ENCODE measurements around the gene ITSN2.
A peak's percentile ranks its signal among the peaks of the same experiment; 100 is the strongest.

Gene ITSN2

DNA sequence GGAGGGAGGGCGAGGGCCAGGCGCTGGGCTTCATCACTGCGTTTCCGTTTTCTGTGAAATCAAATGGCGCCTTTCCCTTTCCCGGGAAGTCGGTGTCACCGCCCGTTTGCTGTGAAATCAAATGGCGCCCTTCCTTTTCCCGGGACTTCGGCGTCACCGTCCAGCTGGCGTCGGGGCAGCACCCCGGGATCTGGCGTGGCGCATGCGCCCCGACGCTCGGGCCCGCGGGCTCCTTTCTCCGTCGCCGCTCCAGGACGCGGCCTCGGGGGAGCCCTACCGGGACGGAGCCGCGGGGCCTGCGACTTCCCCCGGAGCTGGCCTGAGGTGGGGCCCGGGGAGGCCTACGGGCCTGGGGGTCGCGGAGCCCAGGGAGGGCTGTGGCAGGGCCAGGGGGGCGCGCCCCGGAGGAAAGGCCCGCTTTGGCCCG lies 185.5 kb downstream of the ITSN2 start, which contains the start of gene FAM228A:
Gene FAM228A (plus strand): TSS at position 203 of the 427 bp plus-strand sequence. CDS start 428 bp downstream, outside the sequence.
- DNase-seq: no peak

DNA sequence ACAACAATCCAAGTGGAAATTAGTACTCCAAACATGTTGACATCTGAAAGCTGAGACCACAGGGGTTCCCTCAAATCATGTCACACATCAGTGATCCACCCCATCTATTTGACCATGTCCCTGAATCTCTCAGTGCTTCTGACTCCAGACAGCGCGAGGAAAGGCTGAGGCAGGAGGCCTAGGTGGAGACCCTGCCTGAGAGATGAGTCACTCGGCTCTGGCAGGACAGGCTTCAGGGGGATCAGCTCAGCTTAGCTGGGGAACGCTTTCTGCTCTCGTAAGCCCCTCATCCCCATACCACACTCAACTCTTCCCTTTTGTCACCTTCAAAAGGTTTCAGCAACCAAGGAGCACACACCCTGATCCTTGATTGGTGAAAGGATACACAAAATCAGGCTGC lies 191.3 kb downstream of the ITSN2 start:
- no peak for DNase-seq

DNA sequence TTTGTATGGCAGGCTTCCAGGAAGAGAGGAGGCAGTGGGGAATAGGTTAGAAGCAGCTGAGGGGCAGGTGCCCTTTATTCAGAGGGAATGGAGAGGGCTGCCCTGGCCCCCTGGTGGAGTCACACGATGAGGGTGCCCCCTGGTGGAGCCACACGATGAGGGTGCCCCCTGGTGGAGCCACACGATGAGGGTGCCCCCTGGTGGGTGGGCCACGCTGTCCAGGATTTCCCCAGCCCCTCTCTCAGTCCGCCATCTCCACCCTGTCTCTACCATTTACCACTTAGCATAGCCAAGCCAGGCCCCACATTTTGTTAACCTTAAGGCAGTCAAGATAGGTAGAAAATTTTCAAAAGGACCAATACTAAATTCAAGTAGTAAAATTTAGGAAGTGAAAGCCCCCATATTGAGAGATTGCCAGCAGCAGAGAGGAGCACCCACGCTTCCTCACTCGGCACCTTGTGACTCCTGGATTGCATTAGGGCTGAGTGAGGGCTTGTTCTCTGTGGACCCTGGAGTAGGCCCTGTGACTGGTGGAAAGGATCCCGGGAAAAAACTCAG lies 195.8 kb downstream of the ITSN2 start:
- peak; percentile 41 for DNase-seq

DNA sequence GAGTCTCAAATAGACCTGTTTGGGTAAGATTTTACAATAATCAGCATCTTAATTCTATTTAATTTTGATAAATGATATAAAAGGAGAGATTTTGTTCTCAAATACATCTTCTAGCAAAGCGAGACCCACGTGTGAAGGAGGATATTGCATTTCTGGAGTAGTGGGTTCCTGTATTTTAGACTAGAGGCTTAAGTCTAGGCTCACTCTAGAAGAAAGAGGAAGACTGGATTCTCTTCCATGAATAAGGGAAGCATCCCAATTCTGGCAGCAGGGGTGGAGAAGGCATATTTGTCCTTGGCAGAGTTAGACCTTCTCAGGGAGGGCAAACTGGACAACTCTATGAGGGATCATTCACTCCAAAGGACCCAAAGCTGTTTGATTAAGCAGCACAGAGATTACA lies 196.7 kb downstream of the ITSN2 start:
- DNase-seq: no peak

DNA sequence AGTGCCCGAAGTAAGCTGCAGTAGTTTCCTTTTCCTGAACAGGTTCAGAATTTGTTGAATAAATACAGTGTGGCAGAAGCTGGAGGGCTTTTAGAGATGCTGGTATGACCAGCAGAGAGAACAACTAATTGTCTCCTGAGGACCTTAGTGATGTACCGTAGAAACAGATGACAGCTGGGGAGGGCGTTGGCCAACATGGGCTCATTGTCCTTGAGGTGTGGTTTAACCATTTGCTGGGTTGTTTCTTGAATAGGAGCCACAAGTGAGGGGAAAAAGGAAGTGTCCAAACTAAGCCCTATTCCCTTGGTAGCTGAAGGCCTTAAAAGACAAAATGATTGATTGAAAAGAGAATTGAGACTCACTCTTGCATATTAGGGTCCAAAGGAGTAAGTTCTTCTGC lies 197.2 kb downstream of the ITSN2 start:
- no peak for DNase-seq

DNA sequence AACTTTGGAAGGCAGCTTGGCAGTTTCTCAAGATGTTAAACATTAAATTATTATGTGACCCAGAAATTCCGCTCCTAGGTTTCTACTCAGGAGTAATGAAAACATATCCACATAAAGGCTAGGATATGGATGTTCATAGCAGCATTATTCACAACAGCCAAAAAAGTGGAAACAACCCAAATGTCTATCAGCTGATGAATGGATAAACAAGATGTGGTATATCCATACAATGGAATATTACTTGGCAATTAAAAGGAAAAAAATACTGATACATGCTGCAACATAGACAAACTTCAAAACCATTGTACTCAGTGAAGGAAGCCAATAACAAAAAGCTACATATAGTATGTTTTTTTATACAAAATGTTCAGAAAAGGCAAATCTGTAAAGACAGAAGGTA lies 197.8 kb downstream of the ITSN2 start:
- DNase-seq: no peak

DNA sequence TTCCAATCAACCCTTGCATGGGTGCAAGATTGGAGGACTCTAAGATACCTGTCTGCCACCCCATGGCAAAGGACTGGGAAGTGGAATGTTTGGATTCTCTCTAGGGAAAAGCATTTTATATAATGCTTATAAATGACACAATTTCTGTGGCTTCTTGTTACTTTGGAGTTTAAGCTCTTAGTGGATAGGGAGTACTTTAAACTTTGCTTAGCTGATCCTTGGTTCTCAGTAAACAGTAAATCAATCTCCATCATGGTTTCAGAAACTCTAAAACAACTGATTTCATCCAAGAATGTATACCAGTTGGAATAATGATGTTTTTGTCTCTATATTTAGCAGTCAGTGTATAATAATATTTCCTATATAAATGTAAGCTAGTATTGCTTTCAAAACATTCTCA lies 199.6 kb downstream of the ITSN2 start:
- DNase-seq: no peak

DNA sequence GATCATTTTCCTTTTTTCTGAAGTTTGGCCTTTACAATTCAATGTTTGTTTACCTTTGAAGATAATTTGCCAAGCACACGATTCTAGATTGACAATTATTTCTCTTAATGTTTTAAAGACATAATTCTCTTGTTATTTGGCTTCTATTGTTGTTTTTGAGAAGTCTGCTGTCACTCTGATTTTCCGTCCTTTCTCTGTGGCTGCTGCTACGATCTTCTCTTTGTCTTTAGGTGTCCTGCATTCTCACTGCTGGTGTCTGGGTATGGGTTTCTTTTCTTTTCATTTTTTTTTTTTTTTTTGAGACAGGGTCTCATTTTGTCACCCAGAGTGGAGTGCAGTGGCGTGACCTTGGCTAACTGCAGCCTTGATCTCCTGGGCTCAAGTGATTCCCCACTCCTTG lies 200.6 kb downstream of the ITSN2 start:
- DNase-seq: no peak

DNA sequence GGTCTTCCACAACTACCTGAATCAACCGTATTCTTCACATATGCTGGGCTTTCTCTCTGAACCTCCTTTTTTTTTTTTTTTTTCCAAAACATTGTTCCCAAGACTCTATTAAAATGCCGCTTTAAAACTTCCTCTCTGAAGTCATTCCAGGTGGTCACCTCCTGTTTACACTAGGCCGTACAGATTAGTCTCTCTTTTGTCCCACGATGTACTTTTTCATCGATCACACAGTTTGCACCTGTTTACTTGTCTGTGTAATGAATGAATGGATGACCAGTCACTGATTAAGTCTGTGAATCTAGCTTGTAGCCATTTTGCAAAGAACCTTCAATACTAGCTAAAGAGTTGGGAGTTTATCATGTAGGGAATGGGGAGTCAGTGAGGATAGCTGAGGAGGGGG lies 202.2 kb downstream of the ITSN2 start:
- DNase-seq: peak; percentile 5

DNA sequence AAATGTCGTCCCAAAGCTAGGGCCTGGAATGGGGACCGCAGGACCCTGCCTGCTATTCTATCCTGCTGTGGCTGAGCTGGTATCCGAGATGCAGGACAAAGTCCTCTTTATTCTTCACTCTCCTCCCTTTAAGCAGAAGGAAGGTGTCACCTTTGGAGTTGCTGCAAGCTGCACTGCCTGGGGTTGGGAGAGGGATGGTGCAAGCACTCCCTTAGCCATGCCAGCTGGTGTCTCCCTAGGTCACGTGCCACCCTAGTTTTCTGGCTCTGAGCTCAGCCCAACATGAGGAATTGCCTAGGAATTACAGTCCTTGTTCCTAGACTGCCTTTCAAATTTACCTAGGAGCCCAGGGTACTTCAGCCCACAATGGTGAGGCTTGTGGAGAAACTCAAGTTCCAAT lies 206.9 kb downstream of the ITSN2 start:
- no peak for DNase-seq
